K562 (cell line): Measurements from ENCODE around the gene PIK3R2. TPM values are rescaled to one million over a fixed set of nuclear protein-coding genes. Genes with fewer than 3 reads are reported as not detected.

Experiments used
- ATF1 ChIP-seq, 2 experiments: fragments of 450-650 bp in 1 of 2; IDR thresholded peaks; 2 replicates each; pipeline ENCODE4 v1.6.1; 2016; ENCODE audit warnings: missing compliant biosample characterization in 1 of 2, missing genetic modification characterization in 1 of 2
- CBFA2T2 ChIP-seq: fragments of 450-650 bp; conservative IDR thresholded peaks from 2 replicates; pipeline ENCODE4 v1.6.1; 2017; ENCODE audit warnings: mild to moderate bottlenecking
- EP400 ChIP-seq: fragments of 450-650 bp; IDR thresholded peaks from 2 replicates; pipeline ENCODE4 v1.6.1; 2017; ENCODE audit warnings: antibody characterized with exemption, mild to moderate bottlenecking, moderate library complexity
- KDM4B ChIP-seq, 2 experiments: fragments of 450-650 bp in 1 of 2; sonication (generic) in 1 of 2; IDR thresholded peaks; 2 replicates each; pipeline ENCODE4 v1.6.1; 2016 to 2017; ENCODE audit warnings: borderline replicate concordance in 2 of 2, antibody characterized with exemption in 1 of 2, low read depth in 1 of 2, mild to moderate bottlenecking in 1 of 2
- PRPF4 ChIP-seq: fragments of 200-400 bp; formaldehyde crosslinking; IDR thresholded peaks from one replicate; pipeline ENCODE4 v1.6.1; 2017; ENCODE audit warnings: low read length, low read depth, mild to moderate bottlenecking; ENCODE audit not compliant: insufficient read depth, poor library complexity, severe bottlenecking
- ZNF274 ChIP-seq: IDR thresholded peaks from 2 replicates; pipeline ENCODE4 v1.6.1; 2011; ENCODE audit warnings: low read depth, mild to moderate bottlenecking, low read length, moderate library complexity, borderline replicate concordance
- ZNF347 ChIP-seq: fragments of 450-650 bp; formaldehyde crosslinking; IDR thresholded peaks from 2 replicates; pipeline ENCODE4 v1.4.0; 2020; ENCODE audit warnings: low read depth, mild to moderate bottlenecking, moderate library complexity
- ZNF384 ChIP-seq: IDR thresholded peaks from 2 replicates; pipeline ENCODE4 v1.6.1; 2012; ENCODE audit warnings: low read depth, low read length, improper control_type of control experiment
- ZNF57 ChIP-seq: fragments of 450-650 bp; formaldehyde crosslinking; IDR thresholded peaks from 2 replicates; pipeline ENCODE4 v1.4.0; 2020; ENCODE audit warnings: mild to moderate bottlenecking, moderate library complexity
- polyA plus RNA-seq, 8 experiments: library from polyadenylated mRNA; depleted of rRNA in 4 of 8; stranded (reverse) in 5 of 8; unstranded in 3 of 8; fragments of >200 nt; fragmentation: Nextera tagmentation in 2 of 8; fragmentation: Illumina TruSeq in 1 of 8; extraction: Ambion mirVana in 2 of 8; extraction: Trizol in 1 of 8; gene quantifications; 2 replicates each; pipeline versions ENCODE4 v1.2.1 to v1.2.3, GENCODE V29; 2011 to 2014; ENCODE audit warnings: inconsistent platforms in 1 of 8, missing spikeins in 1 of 8
- total RNA-seq, 7 experiments: library from RNA; depleted of rRNA in 6 of 7; stranded (reverse); fragments of >200 nt in 6 of 7; fragmentation: Illumina TruSeq in 2 of 7; extraction: Trizol in 2 of 7; gene quantifications; 2 replicates each; pipeline versions ENCODE4 v1.2.1 to v1.2.3, GENCODE V29; 2011 to 2021; ENCODE audit warnings: low replicate concordance in 1 of 7
- TF ChIP-seq, protein P1 (sequence below): fragments of 200-600 bp; sonication (generic); IDR thresholded peaks from one replicate; pipeline ENCODE4 v1.6.1; 2012; ENCODE audit warnings: mild to moderate bottlenecking, low read depth, low read length, inconsistent platforms
- TF ChIP-seq, protein P2 (sequence below), 2 experiments: IDR thresholded peaks; 2 replicates each; pipeline ENCODE4 v1.6.1; 2011; ENCODE audit warnings: borderline replicate concordance in 1 of 2, control low read depth in 1 of 2, low read depth in 1 of 2, low read length in 1 of 2, mild to moderate bottlenecking in 1 of 2, mixed read lengths in 1 of 2, moderate library complexity in 1 of 2; ENCODE audit not compliant: insufficient read depth in 1 of 2, insufficient read length in 1 of 2, poor library complexity in 1 of 2, severe bottlenecking in 1 of 2; ENCODE audit errors: extremely low read depth in 1 of 2
- TF ChIP-seq, protein P3 (sequence below): fragments of 250-450 bp; sonication (Bioruptor Pico); IDR thresholded peaks from 2 replicates; pipeline ENCODE4 v1.4.0; 2020; ENCODE audit warnings: mild to moderate bottlenecking, moderate library complexity

Gene PIK3R2
- total and polyA plus RNA-seq, 9 of the 15 experiments (the other 6 are each of a cell fraction or from before 2014, with no cell fraction given) = 0.39 to 37.9 (median 5.3) TPM

DNA sequence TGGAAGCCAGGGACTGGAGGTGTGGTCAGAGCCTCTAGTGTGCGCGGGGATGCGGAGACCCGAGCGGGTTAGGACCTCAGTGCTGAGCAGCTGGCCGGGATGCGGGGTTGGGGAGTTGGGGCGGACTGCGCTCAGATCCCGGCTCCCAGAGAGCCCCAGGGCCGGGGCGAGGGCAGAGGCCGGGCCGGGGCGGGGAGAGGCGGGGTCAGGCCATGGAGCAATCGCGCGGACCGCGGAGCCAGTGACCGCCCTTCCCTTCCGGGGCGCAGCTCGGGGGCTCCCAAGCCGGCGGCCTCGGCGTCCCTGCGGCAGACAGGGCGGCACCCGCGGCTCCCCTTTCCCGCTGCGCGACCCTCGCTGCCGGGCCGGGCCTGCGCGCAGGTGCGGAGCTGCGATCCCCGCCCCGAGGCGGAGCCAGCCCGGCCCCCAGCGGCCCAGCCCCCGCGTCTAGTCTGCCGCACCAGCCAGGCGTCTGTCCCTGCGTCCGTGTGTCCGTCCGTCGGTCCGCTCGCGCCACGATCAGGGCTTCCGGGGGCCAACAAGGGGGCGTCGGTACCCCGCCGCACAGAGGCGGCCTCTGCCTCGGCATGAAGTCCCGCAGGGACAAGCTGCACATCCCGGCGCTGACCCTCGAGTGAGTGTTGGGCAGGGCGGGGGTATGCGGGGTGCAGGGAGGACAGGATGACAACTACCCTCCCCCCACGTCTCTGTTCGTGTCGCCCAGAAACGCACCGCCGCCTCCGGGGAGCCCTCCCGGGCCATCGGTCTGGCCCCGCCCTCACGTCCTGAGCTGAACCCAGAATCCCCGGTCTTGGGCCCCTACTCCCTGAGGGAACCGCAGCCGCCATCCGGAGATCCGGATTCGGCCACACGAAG lies 43.0 kb upstream of the PIK3R2 start (continued):
- TF ChIP-seq, protein P1, sequence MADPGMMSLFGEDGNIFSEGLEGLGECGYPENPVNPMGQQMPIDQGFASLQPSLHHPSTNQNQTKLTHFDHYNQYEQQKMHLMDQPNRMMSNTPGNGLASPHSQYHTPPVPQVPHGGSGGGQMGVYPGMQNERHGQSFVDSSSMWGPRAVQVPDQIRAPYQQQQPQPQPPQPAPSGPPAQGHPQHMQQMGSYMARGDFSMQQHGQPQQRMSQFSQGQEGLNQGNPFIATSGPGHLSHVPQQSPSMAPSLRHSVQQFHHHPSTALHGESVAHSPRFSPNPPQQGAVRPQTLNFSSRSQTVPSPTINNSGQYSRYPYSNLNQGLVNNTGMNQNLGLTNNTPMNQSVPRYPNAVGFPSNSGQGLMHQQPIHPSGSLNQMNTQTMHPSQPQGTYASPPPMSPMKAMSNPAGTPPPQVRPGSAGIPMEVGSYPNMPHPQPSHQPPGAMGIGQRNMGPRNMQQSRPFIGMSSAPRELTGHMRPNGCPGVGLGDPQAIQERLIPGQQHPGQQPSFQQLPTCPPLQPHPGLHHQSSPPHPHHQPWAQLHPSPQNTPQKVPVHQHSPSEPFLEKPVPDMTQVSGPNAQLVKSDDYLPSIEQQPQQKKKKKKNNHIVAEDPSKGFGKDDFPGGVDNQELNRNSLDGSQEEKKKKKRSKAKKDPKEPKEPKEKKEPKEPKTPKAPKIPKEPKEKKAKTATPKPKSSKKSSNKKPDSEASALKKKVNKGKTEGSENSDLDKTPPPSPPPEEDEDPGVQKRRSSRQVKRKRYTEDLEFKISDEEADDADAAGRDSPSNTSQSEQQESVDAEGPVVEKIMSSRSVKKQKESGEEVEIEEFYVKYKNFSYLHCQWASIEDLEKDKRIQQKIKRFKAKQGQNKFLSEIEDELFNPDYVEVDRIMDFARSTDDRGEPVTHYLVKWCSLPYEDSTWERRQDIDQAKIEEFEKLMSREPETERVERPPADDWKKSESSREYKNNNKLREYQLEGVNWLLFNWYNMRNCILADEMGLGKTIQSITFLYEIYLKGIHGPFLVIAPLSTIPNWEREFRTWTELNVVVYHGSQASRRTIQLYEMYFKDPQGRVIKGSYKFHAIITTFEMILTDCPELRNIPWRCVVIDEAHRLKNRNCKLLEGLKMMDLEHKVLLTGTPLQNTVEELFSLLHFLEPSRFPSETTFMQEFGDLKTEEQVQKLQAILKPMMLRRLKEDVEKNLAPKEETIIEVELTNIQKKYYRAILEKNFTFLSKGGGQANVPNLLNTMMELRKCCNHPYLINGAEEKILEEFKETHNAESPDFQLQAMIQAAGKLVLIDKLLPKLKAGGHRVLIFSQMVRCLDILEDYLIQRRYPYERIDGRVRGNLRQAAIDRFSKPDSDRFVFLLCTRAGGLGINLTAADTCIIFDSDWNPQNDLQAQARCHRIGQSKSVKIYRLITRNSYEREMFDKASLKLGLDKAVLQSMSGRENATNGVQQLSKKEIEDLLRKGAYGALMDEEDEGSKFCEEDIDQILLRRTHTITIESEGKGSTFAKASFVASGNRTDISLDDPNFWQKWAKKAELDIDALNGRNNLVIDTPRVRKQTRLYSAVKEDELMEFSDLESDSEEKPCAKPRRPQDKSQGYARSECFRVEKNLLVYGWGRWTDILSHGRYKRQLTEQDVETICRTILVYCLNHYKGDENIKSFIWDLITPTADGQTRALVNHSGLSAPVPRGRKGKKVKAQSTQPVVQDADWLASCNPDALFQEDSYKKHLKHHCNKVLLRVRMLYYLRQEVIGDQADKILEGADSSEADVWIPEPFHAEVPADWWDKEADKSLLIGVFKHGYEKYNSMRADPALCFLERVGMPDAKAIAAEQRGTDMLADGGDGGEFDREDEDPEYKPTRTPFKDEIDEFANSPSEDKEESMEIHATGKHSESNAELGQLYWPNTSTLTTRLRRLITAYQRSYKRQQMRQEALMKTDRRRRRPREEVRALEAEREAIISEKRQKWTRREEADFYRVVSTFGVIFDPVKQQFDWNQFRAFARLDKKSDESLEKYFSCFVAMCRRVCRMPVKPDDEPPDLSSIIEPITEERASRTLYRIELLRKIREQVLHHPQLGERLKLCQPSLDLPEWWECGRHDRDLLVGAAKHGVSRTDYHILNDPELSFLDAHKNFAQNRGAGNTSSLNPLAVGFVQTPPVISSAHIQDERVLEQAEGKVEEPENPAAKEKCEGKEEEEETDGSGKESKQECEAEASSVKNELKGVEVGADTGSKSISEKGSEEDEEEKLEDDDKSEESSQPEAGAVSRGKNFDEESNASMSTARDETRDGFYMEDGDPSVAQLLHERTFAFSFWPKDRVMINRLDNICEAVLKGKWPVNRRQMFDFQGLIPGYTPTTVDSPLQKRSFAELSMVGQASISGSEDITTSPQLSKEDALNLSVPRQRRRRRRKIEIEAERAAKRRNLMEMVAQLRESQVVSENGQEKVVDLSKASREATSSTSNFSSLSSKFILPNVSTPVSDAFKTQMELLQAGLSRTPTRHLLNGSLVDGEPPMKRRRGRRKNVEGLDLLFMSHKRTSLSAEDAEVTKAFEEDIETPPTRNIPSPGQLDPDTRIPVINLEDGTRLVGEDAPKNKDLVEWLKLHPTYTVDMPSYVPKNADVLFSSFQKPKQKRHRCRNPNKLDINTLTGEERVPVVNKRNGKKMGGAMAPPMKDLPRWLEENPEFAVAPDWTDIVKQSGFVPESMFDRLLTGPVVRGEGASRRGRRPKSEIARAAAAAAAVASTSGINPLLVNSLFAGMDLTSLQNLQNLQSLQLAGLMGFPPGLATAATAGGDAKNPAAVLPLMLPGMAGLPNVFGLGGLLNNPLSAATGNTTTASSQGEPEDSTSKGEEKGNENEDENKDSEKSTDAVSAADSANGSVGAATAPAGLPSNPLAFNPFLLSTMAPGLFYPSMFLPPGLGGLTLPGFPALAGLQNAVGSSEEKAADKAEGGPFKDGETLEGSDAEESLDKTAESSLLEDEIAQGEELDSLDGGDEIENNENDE = no peak
- TF ChIP-seq CBFA2T2 = no peak
- TF ChIP-seq ZNF57 (CRISPR knock-in tag) = no peak
- no peak for TF ChIP-seq ZNF274
- no peak for TF ChIP-seq PRPF4
- TF ChIP-seq, protein P2, sequence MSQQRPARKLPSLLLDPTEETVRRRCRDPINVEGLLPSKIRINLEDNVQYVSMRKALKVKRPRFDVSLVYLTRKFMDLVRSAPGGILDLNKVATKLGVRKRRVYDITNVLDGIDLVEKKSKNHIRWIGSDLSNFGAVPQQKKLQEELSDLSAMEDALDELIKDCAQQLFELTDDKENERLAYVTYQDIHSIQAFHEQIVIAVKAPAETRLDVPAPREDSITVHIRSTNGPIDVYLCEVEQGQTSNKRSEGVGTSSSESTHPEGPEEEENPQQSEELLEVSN (IDR thresholded peaks at IDR 0.05; ENCODE audit: borderline replicate concordance in 1 of 2, extremely low read depth in 1 of 2, insufficient read depth in 1 of 2, insufficient read length in 1 of 2, low read depth in 1 of 2, low read length in 1 of 2, poor library complexity in 1 of 2, severe bottlenecking in 1 of 2) = no peak
- TF ChIP-seq EP400 = no peak
- TF ChIP-seq, protein P3, sequence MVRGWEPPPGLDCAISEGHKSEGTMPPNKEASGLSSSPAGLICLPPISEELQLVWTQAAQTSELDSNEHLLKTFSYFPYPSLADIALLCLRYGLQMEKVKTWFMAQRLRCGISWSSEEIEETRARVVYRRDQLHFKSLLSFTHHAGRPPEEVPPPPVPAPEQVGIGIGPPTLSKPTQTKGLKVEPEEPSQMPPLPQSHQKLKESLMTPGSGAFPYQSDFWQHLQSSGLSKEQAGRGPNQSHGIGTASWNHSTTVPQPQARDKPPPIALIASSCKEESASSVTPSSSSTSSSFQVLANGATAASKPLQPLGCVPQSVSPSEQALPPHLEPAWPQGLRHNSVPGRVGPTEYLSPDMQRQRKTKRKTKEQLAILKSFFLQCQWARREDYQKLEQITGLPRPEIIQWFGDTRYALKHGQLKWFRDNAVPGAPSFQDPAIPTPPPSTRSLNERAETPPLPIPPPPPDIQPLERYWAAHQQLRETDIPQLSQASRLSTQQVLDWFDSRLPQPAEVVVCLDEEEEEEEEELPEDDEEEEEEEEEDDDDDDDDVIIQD (CRISPR knock-in tag) = no peak
- no peak for TF ChIP-seq KDM4B (IDR thresholded peaks at IDR 0.05; ENCODE audit: borderline replicate concordance in 2 of 2, low read depth in 1 of 2)
- TF ChIP-seq ATF1 (CRISPR knock-in tag; IDR thresholded peaks at IDR 0.05) = no peak
- TF ChIP-seq ATF1 (tag; IDR thresholded peaks at IDR 0.05) = peak; percentile 31; the same call in 1 of the 2 replicates
- no peak for TF ChIP-seq ZNF384
- no peak for TF ChIP-seq ZNF347 (CRISPR knock-in tag)
